GM18508 (cell line): ENCODE results near the gene PON2.

Source experiments
- ATAC-seq: cut with Tn5 transposase; IDR thresholded peaks from one replicate; pipeline ENCODE4 v1.9.1; 2021; ENCODE audit warnings: moderate number of reproducible peaks; ENCODE audit not compliant: insufficient read depth, unreplicated experiment

The PON2 gene

DNA sequence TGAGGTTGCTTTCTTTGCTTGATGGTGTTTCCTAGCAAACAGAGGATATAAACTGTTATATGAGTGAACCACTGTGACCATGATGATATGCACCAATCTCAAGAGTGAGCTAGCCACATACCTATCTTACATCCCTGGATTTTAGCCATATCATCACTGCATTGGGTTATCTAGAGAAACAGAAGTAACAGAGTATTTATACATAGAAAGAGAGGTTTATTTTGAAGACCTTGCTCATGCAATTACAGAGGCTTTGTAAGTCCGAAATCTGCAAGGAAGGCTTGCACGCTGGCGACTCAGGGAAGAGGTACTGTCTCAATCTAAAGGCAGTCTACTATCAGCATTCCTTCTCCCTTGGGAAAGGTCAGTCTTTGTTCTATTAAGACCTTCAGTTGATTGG is 11.8 kb upstream of the PON2 start:
- ATAC-seq, result no peak

DNA sequence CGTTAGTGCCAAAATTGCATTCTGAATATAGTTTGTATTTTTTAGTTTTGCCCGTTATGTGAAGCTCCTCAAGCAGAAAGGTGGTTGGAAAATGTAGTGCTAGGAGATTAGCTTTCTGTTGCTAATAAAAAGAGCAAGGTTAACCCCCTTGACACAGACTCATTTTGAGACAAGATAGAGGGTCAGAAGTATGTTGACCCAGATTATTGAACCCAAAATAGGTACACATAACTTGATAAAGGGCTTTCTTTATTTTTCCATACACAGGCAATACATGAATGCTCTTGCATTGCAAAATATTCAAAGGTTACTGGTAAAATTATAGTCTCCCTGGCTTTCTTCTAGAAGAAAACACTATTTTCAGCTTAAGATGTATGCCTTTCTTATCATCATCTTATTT is 10.0 kb upstream of the PON2 start:
- ATAC-seq, result no peak

DNA sequence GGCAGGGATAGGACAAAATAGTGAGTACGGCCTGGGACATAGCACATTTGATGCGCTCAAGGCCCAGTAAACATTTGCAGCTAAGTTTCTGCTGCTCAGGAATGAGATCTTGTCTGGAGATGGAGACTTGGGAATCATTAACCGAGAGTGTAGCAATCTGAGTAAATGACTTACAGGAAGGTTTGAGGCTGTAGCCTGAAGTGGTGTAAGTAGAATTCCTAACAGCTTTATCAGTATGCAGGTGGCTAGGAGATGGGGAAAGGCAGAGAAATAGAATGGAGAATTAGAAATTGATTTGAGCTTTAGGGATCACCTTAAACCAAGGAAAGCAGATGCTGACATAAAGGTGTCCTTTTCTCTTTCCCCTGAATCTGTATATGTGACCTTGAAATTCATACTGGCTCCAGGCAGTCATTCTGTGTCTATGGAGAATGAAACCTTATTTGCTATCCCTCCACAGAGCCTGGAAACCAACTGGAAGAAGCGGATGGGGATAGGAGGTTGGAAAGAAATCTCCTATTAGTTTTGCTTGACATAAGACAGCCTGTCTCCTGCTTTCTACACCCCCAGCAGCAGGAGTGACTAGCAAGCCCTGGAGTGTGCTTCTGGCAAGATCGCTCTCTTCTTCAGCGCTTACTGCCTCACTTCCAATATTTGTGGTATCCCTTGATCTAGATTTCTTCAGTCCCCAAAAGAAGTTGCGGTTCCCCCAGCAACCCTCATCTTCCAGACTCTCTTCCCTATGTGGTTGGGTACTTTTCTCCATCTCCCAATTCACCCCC is 6.4 kb upstream of the PON2 start:
- no peak for ATAC-seq

DNA sequence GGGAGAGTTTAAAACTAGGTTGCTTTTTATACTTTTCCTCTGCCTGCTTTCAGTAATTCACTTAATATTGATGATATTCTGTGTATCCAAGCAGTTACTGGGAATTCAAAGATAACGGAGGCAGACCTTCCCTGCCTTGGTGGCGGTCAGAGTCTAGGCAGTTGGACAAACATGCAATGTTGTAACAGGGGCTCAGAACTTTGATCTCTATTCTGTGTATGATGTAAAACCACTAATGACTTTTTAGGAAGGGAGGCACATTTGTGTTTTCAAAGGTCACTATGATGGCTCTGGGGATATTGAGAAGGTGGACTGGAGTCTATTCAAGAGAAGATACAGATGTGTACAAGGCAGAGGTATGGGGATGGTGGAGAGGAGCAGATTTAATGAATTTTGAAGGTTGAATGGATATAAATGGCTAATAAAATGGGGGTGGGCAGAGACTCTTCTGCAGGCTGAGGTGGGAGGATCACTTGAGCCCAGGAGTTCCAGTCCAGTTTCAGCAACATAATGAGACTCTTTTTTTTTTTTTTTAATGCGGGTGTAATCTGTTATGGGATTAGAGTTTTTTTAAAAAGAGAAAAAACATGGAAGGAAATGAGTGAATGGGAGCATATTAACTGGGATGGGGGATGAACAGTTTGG is 5.7 kb upstream of the PON2 start:
- ATAC-seq, result no peak

DNA sequence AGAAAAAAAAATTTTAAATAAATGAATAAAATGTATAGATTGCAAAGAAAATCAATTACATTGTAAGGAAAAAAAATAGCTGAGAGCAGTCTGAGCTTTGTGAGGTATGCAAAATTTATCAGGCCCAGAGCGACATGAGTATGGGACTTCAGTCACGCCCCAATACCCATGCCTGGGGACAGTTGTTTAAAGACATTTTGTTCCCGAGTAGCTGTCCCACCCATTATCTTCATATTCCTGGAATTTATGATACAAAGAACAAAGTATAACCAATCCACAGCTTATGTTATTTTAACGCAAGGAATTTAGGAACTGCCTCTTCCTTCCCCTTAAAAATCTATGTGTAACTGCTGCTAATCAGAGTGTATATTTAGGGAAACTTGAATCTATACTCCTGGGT is 1.6 kb upstream of the PON2 start:
- ATAC-seq, result no peak

DNA sequence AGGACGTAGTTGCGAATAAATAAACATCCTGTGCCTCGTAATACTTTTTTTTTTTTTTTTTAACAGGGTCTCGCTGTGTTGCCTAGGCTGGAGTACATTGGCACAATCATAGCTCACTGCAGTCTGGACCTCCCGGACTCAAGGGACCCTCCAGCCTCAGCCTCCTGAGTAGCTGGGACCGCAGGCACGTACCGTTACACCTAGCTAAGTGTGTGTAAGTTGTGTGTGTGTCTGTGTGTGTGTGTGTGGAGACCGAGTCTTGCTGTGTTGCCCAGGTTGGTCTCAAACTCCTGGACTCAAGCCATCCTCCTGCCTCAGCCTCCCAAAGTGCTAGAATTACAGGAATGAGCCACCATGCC is 573 bp upstream of the PON2 start:
- ATAC-seq, result no peak

DNA sequence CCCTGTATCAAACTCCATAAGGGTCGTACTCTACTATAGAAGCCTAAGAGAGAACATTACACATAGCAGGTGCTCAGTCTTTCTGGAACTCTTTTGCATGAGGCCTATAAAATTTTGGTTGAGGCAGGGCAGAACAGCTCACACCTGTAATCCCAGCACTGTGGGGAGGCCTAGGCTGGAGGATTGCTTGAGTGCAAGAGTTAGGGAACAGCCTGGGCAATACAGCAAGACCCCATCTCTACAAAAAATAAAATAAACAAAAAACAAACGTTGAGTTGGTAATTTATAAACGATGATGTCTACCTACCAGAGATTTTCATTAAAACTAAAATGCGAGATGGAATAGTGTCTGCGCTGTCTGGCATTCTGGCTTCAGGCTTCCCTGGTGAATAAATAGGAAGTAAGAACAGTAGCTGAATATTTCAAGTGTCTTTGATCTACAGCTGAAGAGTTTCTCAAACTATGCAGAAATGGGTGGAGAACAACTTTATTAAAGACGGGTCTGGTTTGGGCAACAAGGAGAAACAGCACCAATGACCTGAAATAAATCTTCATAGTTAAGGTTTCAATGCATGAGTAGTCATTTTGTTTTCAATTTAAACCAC is 774 bp downstream of the PON2 start:
- no peak for ATAC-seq

DNA sequence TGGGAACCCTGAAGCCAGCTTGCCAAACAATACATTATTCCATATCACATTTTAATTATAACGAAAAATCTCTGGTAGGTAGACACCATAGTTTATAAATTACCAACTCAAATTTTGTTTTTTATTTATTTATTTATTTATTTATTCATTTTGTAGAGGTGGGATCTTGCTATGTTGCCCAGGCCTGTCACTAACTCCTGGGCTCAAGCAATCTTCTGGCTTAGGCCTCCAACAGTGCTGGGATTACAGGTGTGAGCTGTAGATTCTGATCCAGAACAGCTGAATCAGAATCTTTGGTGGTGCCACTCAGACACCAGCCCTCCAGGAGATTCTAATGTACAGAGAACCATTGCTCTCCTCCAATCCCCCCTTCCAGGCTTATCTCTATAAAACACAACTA is 1.7 kb downstream of the PON2 start:
- ATAC-seq, result no peak

DNA sequence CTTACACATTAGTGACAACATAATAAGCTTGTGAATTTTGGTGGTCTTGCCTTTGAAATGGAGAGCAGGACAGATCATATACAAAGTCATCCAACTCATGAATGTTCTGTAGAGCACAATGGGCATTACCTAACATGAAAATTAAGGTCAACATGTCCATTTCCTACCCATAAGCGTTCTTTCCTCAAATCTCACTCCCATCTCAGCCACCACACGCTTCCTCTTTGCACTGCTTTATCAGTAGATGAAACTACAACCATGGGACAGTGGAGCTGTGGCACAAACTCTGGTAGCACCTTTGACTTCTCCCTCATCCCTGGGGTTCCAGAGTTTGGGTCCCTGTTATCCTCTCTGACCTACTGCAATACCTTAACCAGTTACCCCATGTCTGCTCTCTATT is 2.2 kb downstream of the PON2 start:
- ATAC-seq, result no peak

DNA sequence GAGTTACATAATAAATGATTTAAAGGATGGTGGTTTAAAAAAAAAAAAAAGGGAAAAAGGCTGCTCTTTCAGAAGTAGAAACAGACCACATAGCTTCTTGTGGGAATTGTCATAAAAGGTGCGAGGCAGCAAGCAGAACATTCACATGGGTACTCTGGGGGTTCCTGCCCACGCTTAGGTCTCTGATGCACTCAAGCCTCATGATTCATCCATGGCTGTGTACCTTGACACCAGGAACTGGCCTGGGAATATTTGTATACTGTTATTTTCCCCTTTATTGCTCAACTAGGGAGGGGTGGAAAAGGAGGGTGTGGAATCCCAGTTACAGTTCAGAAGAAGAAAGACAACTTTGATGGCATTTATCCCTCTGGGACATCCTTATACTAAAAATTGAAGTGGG is 4.0 kb downstream of the PON2 start:
- ATAC-seq, result no peak

DNA sequence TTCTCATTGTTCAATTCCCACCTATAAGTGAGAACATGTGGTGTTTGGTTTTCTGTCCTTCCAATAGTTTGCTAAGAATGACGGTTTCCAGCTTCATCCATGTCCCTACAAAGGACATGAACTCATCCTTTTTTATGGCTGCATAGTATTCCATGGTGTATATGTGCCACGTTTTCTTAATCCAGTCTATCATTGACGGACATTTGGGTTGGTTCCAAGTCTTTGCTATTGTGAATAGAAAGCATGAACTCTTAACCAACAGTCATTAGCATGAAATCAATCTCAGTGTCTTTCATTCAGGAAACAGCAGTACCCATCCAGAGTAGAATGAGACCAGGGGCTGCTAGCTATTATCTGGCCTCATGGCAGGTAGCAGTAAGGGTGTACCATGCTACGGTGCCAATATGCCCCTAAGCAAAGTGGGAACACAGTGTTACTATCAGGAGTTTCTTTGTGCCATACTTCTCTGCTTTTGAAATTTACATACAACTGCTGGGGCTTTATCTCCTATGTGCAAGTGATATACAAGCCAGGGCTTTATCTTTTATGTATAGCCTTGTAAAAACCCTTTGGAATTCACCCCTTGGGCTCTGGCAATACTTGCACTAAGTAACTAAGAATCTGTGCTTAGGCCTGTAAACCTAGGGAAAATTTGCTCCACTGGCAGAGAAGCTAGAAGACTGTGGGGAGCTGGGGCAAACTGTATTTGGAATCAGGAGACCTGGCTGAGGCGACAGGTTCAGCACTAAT is 5.4 kb downstream of the PON2 start:
- no peak for ATAC-seq

DNA sequence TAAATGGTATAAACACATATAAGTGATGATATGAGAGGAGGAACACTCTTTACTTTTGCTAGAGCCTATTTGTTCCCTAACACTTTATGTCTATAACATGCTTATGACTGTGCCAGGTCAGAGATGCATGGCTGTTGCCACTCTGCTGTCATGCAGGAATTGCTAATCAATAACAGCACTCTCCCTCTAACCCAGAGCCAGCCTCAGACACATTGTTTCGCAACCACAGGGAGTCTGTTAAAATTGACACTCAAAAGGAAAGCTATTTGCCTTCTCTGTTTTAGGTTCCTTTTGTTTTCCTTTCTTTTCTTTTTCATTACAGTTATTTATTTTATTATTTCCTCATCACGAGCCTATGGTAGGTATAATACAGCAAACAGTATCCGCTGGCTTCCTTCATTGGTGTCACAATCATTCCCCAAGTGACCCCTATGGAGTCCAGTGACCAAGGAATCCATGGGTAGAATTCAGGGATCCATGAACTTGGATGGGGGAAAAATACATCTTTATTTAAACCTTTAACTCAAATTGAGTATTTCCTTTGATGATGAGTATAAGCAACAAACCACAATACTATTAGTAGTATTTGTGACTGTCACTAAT is 6.8 kb downstream of the PON2 start:
- no peak for ATAC-seq

DNA sequence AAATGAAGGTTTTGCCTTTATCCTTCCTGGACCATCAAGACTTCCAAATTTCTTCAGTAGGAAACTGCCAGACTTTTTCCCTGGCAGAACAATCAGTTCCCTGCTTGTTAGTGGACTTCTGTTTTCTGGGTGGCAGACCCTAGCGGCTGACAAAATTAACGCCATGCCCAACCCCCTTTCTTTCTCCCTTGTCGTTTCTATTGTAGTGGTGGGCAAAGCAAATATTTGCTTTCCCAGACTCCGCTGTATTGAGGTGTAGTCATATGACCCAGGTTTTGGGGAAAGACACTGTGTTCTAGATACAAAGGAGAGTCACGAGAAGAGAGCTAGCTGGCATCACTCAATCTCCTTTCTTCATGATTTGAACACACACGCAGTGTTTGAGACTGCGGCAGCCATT is 7.7 kb downstream of the PON2 start:
- no peak for ATAC-seq

DNA sequence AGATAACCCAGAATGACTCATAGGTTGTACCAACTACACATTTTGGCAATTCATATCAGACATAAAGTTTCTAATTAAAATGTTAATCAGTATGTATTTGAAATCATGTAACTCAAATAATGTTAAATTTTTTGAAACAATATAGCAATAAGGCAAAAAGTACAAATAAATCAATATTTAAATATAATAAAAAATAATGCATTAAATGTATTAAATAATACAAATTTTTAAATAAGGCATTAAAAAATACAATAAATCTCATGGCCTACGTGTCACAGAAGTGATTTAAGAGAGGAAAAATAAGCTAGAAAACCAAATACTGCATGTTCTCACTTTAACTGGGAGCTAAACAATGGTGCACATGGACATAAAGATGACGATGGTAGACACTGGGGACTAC is 9.1 kb downstream of the PON2 start:
- ATAC-seq, result no peak

DNA sequence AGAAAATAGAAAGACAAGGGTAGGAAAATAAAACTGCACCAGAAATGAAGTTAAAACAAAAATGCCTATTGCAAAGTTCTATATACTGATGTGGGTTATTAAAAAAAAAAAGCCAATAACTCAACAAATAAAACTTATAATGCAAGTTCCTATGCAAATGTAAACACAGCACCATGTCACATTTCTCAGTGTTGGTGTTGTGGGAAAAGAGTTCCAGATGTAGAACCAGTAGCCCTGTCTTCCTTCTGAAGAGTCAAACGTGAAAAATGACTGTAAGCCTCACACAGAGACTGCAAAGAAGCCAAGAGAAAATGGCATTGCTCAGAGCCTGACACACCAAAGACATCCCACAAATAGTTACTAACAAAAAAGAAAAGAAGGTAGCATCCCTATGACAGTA is 10.1 kb downstream of the PON2 start:
- ATAC-seq, result no peak

DNA sequence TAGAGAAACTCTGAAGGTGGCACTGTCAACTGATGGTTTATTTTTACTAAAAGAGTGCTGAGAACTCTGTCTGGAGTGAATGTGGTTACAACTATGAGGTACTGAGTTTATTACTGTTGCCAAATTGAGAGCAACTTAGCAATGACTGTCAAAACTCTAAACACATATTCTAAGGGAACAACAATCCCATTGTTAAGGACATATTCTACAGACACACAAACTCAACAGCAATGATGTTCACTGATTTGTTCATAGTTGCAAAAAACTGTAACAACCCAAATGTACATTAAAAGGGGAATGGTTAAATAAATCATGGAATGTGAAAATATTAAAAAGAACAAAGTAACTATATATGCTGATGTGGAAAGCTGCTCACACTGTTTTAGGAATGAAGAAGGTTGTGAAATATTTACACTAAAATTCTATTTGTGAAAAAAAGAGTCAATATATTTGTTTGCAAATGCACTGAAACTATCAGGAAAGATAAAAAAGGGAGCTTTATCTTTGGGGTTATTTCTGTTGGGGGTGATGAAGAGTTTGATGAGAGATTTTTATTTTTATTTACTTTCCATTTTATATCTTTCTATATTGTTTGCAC is 12.9 kb downstream of the PON2 start:
- no peak for ATAC-seq

DNA sequence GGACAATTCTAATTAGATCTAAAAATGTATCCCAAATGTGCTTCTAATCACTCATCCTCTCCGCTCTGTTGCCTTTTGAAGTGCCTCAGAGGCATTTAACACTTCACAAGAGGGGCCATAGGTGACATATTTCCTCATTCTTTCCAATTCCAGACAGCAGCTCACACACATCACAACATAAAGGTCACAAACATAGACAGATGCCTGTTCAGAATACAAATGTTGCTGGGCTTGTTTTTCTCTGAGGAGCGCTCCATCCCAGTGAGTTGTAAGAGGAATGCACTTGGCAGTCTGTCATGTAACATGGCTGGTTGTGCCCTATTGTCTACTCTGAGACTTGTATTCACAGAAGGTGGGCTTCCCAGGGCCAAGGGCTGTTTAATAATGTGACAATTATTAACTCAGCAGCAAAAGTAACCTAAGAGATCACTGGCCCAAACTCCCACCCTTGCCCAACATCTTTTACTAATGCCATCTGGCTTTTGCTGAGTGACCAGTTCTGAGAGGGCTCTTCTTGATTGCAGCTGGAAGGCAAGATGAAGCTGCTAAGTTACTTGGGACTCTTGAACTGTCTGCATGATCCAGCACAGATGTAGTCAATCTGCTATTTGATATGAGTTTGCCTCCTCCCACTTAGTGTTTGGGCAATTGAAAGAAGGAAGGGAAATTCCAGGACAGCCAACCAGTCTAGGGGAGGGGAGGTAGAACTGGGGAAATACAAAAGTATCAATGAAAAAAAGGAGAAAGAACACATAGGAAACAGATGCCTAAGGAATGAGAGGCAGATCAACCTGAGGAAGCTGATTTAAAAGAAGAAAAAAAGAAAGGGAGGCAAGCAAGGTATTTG is 13.6 kb downstream of the PON2 start:
- no peak for ATAC-seq

DNA sequence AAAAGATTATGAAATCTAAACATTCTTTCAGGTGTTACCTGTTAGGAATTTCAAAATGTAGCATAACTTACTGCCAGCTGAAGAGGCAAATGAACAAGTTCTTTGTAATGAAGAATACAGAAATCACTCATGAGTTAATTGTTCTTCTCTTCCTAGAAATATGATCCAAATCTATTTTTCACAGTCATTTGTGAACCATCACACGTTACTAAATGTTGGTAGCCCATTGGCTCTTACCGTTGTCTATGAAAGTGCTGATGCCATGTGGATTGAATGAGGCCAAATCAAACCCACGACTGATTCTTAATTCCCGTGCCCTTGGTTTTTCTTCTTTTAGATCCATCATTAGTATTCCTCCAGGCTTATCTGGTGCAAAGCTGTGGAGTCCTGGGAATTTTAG is 22.8 kb downstream of the PON2 start:
- ATAC-seq, result no peak

DNA sequence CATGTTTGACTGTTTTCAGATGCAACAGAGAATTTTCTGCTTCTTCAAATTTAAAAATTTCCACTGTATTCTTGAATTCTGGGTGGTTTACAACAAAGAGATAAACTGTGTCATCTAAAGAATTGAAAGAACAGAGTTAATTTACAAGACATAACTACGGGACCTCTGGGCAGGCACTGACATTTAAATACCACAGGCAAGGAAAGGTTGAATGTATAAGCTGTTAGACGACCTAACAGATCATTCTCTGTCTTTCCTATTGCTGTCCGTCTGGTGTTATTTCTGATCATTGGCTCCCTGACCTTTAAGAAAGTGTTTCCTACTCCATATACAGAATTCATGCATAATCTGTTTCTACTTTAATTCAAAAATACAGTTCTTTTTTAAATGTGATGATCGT is 23.2 kb downstream of the PON2 start:
- no peak for ATAC-seq

DNA sequence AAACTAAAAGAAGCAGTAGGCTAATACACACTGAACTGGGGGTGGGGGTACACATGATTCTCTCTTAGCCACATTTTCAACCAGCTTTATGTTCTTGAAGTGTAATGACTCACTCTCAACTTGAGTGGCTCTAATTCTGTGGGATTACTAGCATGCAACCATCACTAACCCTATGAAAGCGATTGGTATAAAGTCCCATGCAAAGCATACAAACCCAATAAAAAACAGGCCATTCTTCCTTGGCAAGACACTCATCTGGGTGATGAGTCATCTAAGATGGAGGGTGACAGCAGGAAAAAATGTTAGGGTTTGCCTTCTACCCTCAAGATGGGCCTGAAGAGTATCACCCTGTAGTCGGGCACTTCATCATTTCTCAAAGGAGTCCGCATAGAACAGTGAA is 23.8 kb downstream of the PON2 start:
- ATAC-seq, result no peak
